Keratinocyte (primary cell): ENCODE data around the gene TMPRSS3.

Experiments
- EZH2 ChIP-seq: IDR thresholded peaks from one replicate; pipeline ENCODE4 v1.6.1; 2012; ENCODE audit warnings: inconsistent platforms, mild to moderate bottlenecking, low read length, moderate library complexity
- TF ChIP-seq, protein P1 (sequence below), 3 experiments: IDR thresholded peaks in 1 of 3; conservative IDR thresholded peaks in 1 of 3; optimal IDR thresholded peaks in 1 of 3; 2 replicates in 2 of 3; 3 replicates in 1 of 3; pipeline versions ENCODE3 to v1.5.1; 2011; ENCODE audit warnings: low read length in 3 of 3, mild to moderate bottlenecking in 3 of 3, moderate library complexity in 2 of 3, control low read depth in 1 of 3, inconsistent platforms in 1 of 3; ENCODE audit not compliant: insufficient read depth in 2 of 3; ENCODE audit errors: extremely low read depth in 1 of 3

DNA sequence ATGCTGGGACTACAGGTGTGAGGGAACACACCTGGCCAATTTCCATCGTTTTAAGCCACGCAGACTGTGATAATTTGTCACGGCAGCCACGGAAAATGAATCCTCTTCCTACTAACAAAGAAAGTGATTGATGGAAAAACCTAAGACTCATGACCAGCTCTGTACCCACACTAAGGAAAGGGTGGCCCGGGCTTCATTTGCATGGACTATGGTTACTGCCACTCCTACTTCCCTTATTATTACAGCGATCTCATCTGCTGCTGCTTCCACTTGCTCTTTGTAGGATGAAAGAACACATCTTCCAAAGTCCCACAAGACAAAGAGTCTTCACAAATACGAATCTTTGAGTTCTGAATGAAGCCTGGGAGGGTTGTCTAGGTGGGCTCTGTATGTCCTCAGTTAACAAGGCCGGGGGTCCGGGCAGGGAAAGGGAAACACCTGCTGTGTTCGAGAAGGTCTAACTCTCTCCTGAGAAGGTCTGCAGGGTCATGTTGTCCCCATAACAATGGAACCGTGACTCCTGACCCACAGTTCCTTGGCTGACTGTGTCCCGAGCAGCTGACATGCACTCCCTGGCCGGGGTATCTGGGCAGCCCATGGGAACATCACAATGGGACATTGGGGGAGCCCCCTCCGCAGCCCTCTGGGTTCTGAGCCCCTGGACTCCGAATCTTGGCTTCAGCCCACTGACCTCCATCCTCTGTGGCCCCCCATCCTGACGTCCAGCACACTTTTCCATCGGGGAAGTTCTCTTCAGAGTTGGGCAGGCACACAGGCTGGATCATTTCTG lies 16.2 kb downstream of the TMPRSS3 start:
- TF ChIP-seq, protein P1, sequence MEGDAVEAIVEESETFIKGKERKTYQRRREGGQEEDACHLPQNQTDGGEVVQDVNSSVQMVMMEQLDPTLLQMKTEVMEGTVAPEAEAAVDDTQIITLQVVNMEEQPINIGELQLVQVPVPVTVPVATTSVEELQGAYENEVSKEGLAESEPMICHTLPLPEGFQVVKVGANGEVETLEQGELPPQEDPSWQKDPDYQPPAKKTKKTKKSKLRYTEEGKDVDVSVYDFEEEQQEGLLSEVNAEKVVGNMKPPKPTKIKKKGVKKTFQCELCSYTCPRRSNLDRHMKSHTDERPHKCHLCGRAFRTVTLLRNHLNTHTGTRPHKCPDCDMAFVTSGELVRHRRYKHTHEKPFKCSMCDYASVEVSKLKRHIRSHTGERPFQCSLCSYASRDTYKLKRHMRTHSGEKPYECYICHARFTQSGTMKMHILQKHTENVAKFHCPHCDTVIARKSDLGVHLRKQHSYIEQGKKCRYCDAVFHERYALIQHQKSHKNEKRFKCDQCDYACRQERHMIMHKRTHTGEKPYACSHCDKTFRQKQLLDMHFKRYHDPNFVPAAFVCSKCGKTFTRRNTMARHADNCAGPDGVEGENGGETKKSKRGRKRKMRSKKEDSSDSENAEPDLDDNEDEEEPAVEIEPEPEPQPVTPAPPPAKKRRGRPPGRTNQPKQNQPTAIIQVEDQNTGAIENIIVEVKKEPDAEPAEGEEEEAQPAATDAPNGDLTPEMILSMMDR (optimal IDR thresholded peaks at IDR 0.05 in 1 of 3, IDR thresholded peaks at IDR 0.05 in 1 of 3, conservative IDR thresholded peaks at IDR 0.05 in 1 of 3; ENCODE audit: extremely low read depth in 1 of 3, insufficient read depth in 2 of 3, low read length in 3 of 3): no peak
- TF ChIP-seq EZH2: no peak
